Parathyroid adenoma (tissue), 2 donors: ENCODE data around the gene RPN2.

Experiments used
- H2AFZ ChIP-seq: fragments of 300-600 bp; sonication (generic); one replicate; pipeline ENCODE4 v1.7.0; 2017; ENCODE audit warnings: antibody characterized with exemption, mild to moderate bottlenecking
- H3K27ac ChIP-seq: fragments of 300-600 bp; sonication (generic); one replicate; pipeline ENCODE4 v1.7.0; 2017
- H3K27me3 ChIP-seq: fragments of 300-600 bp; sonication (generic); one replicate; pipeline ENCODE4 v1.7.0; 2017; ENCODE audit warnings: low read length; ENCODE audit not compliant: control insufficient read depth, insufficient read depth
- H3K36me3 ChIP-seq: fragments of 300-600 bp; sonication (generic); one replicate; pipeline ENCODE4 v1.7.0; 2017; ENCODE audit warnings: low read length; ENCODE audit not compliant: control insufficient read depth, insufficient read depth
- H3K4me1 ChIP-seq: fragments of 300-600 bp; sonication (generic); one replicate; pipeline ENCODE4 v1.7.0; 2017; ENCODE audit warnings: control low read depth
- H3K4me2 ChIP-seq: fragments of 300-600 bp; sonication (generic); one replicate; pipeline ENCODE4 v1.7.0; 2017; ENCODE audit warnings: low read length
- H3K4me3 ChIP-seq: fragments of 300-600 bp; sonication (generic); one replicate; pipeline ENCODE4 v1.7.0; 2017; ENCODE audit warnings: low read depth, low read length
- H3K79me2 ChIP-seq: fragments of 300-600 bp; sonication (generic); one replicate; pipeline ENCODE4 v1.7.0; 2017; ENCODE audit warnings: control low read depth
- H3K9ac ChIP-seq: fragments of 300-600 bp; sonication (generic); one replicate; pipeline ENCODE4 v1.7.0; 2017; ENCODE audit warnings: mild to moderate bottlenecking
- H3K9me3 ChIP-seq: fragments of 300-600 bp; sonication (generic); one replicate; pipeline ENCODE4 v1.7.0; 2017; ENCODE audit warnings: low read length; ENCODE audit not compliant: control insufficient read depth
- CTCF ChIP-seq: fragments of 300-600 bp; sonication (generic); IDR thresholded peaks from one replicate; pipeline ENCODE4 v1.7.0; 2017; ENCODE audit warnings: antibody characterized with exemption, mild to moderate bottlenecking
- donor health status: primary hyperparathyroidism.

RPN2 gene

GRCh38 chr20:37218441-37218840 lies 39.3 kb downstream of the RPN2 start:
- H3K4me2 ChIP-seq: no peak overlapping the region
- H3K4me1 ChIP-seq: no peaks in the 10 kb centered on the region
- TF ChIP-seq CTCF: no peak
- no peaks in the 10 kb centered on the region for H3K36me3 ChIP-seq
- no peak overlapping the region for H3K27ac ChIP-seq
- no peak overlapping the region for H2AFZ ChIP-seq
- no peak overlapping the region for H3K4me3 ChIP-seq
- no peaks in the 10 kb centered on the region for H3K27me3 ChIP-seq
- H3K9ac ChIP-seq: no peak overlapping the region
- H3K79me2 ChIP-seq: no peaks in the 10 kb centered on the region
- no peaks in the 10 kb centered on the region for H3K9me3 ChIP-seq

GRCh38 chr20:37218976-37219375 lies 39.8 kb downstream of the RPN2 start:
- H3K9me3 ChIP-seq: no peaks in the 10 kb centered on the region
- H3K27me3 ChIP-seq: no peaks in the 10 kb centered on the region
- H3K79me2 ChIP-seq: no peaks in the 10 kb centered on the region
- no peak overlapping the region for H3K4me2 ChIP-seq
- no peak overlapping the region for H3K4me3 ChIP-seq
- H3K9ac ChIP-seq: no peak overlapping the region
- no peak overlapping the region for H3K27ac ChIP-seq
- no peak overlapping the region for H2AFZ ChIP-seq
- H3K4me1 ChIP-seq: no peaks in the 10 kb centered on the region
- H3K36me3 ChIP-seq: no peaks in the 10 kb centered on the region
- TF ChIP-seq CTCF: no peak

- no peak for TF ChIP-seq CTCF
- Histone ChIP-seq H3K27ac (no peak overlapping the region), H3K4me3 (no peak overlapping the region)
Measured at GRCh38 chr20:37219751-37220668, 40.9 kb downstream of the RPN2 start.

GRCh38 chr20:37220731-37221130 lies 41.6 kb downstream of the RPN2 start:
- no peak for TF ChIP-seq CTCF
- H2AFZ ChIP-seq: no peak overlapping the region
- no peaks in the 10 kb centered on the region for H3K36me3 ChIP-seq
- no peaks in the 10 kb centered on the region for H3K4me1 ChIP-seq
- no peak overlapping the region for H3K4me2 ChIP-seq
- no peaks in the 10 kb centered on the region for H3K27me3 ChIP-seq
- H3K9ac ChIP-seq: no peak overlapping the region
- no peak overlapping the region for H3K4me3 ChIP-seq
- H3K9me3 ChIP-seq: no peaks in the 10 kb centered on the region
- H3K27ac ChIP-seq: no peak overlapping the region
- no peaks in the 10 kb centered on the region for H3K79me2 ChIP-seq

More at GRCh38 chr20:37219751-37220668, 40.9 kb downstream of the RPN2 start:
- no peak overlapping the region for H3K4me2 ChIP-seq
- H3K9ac ChIP-seq: no peak overlapping the region
- H2AFZ ChIP-seq: no peak overlapping the region
- no peaks in the 10 kb centered on the region for H3K27me3 ChIP-seq
- H3K4me1 ChIP-seq: no peaks in the 10 kb centered on the region
- no peaks in the 10 kb centered on the region for H3K9me3 ChIP-seq
- no peaks in the 10 kb centered on the region for H3K36me3 ChIP-seq
- H3K79me2 ChIP-seq: no peaks in the 10 kb centered on the region

GRCh38 chr20:37222086-37222485 lies 43.0 kb downstream of the RPN2 start:
- H3K27ac ChIP-seq: no peak overlapping the region
- no peaks in the 10 kb centered on the region for H3K36me3 ChIP-seq
- H3K79me2 ChIP-seq: no peaks in the 10 kb centered on the region
- peaks cover 2% of the 10 kb centered on the region for H3K4me1 ChIP-seq
- no peak overlapping the region for H2AFZ ChIP-seq
- no peak overlapping the region for H3K4me2 ChIP-seq
- no peak for TF ChIP-seq CTCF
- H3K9me3 ChIP-seq: no peaks in the 10 kb centered on the region
- no peaks in the 10 kb centered on the region for H3K27me3 ChIP-seq
- no peak overlapping the region for H3K4me3 ChIP-seq
- H3K9ac ChIP-seq: no peak overlapping the region
